CD14-positive monocyte (primary cell): ENCODE data around the gene CXCR6. TPM values are rescaled to one million over a fixed set of nuclear protein-coding genes. Genes with fewer than 3 reads are reported as not detected.

ENCODE experiments used
- DNase-seq, 3 donors: peaks; one replicate each; pipeline ENCODE4 v3.0.0-alpha.2; 2011 to 2022
- H2AFZ ChIP-seq: 2 replicates; pipeline ENCODE4 v1.6.0; 2012; ENCODE audit warnings: mild to moderate bottlenecking, low read depth, low read length, inconsistent platforms; ENCODE audit not compliant: insufficient read depth, poor library complexity, severe bottlenecking
- H3K27ac ChIP-seq, 2 donors: 1 replicate in 1 of 2; 2 replicates in 1 of 2; pipeline ENCODE4 v1.5.1; 2012 to 2013; ENCODE audit warnings: low read length in 2 of 2, control low read depth in 1 of 2, inconsistent platforms in 1 of 2, low read depth in 1 of 2, mild to moderate bottlenecking in 1 of 2
- H3K27me3 ChIP-seq, 2 donors: one replicate each; pipeline versions ENCODE4 v1.6.0 to v1.6.1; 2011 to 2013; ENCODE audit warnings: low read length in 2 of 2; ENCODE audit not compliant: control insufficient read depth in 2 of 2, insufficient read depth in 2 of 2
- H3K36me3 ChIP-seq, 2 donors: replicated peaks in 1 of 2; 1 replicate in 1 of 2; 2 replicates in 1 of 2; pipeline versions ENCODE4 v1.5.1 to v1.6.1; 2012 to 2013; ENCODE audit warnings: low read length in 2 of 2, control low read depth in 1 of 2, inconsistent platforms in 1 of 2, mild to moderate bottlenecking in 1 of 2; ENCODE audit not compliant: insufficient read depth in 2 of 2, control insufficient read depth in 1 of 2
- H3K4me1 ChIP-seq, 2 donors: 1 replicate in 1 of 2; 2 replicates in 1 of 2; pipeline versions ENCODE4 v1.5.1 to v1.6.1; 2012 to 2013; ENCODE audit warnings: low read length in 2 of 2, control low read depth in 1 of 2, inconsistent platforms in 1 of 2, mild to moderate bottlenecking in 1 of 2, moderate library complexity in 1 of 2; ENCODE audit not compliant: insufficient read depth in 2 of 2, control insufficient read depth in 1 of 2
- H3K4me2 ChIP-seq: replicated peaks from 2 replicates; pipeline ENCODE3; 2012; ENCODE audit warnings: low read length, moderate library complexity, mild to moderate bottlenecking; ENCODE audit not compliant: poor library complexity, severe bottlenecking; ENCODE audit errors: extremely low read depth
- H3K4me3 ChIP-seq, 3 experiments: fragments of 200-600 bp in 1 of 3; sonication (generic) in 1 of 3; replicated peaks in 1 of 3; 1 replicate in 2 of 3; 2 replicates in 1 of 3; pipeline ENCODE4 v1.5.1; 2011 to 2013; ENCODE audit warnings: low read length in 3 of 3, mild to moderate bottlenecking in 3 of 3, control low read depth in 2 of 3, low read depth in 2 of 3, inconsistent platforms in 1 of 3, moderate library complexity in 1 of 3
- H3K79me2 ChIP-seq: 2 replicates; pipeline ENCODE4 v1.6.0; 2012; ENCODE audit warnings: mild to moderate bottlenecking, control low read depth, inconsistent platforms, low read length, moderate library complexity; ENCODE audit not compliant: insufficient read depth
- H3K9ac ChIP-seq: 2 replicates; pipeline ENCODE4 v1.6.0; 2017; ENCODE audit warnings: low read length, mild to moderate bottlenecking; ENCODE audit not compliant: insufficient read depth, poor library complexity, severe bottlenecking
- H3K9me3 ChIP-seq, 2 donors: replicated peaks in 1 of 2; 1 replicate in 1 of 2; 2 replicates in 1 of 2; pipeline versions ENCODE4 v1.5.1 to v1.6.1; 2012 to 2013; ENCODE audit warnings: low read length in 2 of 2, control low read depth in 1 of 2; ENCODE audit not compliant: control insufficient read depth in 1 of 2, insufficient read depth in 1 of 2
- H4K20me1 ChIP-seq: 2 replicates; pipeline ENCODE4 v1.6.0; 2012; ENCODE audit warnings: mild to moderate bottlenecking, low read length, control low read depth, moderate library complexity; ENCODE audit not compliant: insufficient read depth
- H3K27ac Mint-ChIP-seq, 7 donors: one replicate each; pipeline ENCODE4 v1.8.0; 2020; ENCODE audit warnings: mild to moderate bottlenecking in 7 of 7, mixed read lengths in 7 of 7, moderate library complexity in 6 of 7, inconsistent platforms in 2 of 7
- H3K27me3 Mint-ChIP-seq, 3 donors: one replicate each; pipeline ENCODE4 v1.8.0; 2021 to 2022; ENCODE audit warnings: low read depth in 3 of 3, mild to moderate bottlenecking in 3 of 3, mixed read lengths in 3 of 3, moderate library complexity in 3 of 3, inconsistent platforms in 1 of 3
- H3K36me3 Mint-ChIP-seq, 2 donors: one replicate each; pipeline ENCODE4 v1.8.0; 2020; ENCODE audit warnings: mixed read lengths in 2 of 2, inconsistent platforms in 1 of 2, mild to moderate bottlenecking in 1 of 2
- H3K4me1 Mint-ChIP-seq: one replicate; pipeline ENCODE4 v1.8.0; 2020; ENCODE audit warnings: mild to moderate bottlenecking, mixed read lengths
- H3K4me3 Mint-ChIP-seq, 2 donors: one replicate each; pipeline ENCODE4 v1.8.0; 2020; ENCODE audit warnings: mild to moderate bottlenecking in 2 of 2, mixed read lengths in 2 of 2, moderate library complexity in 1 of 2
- H3K9me3 Mint-ChIP-seq, 7 donors: one replicate each; pipeline ENCODE4 v1.8.0; 2020 to 2022; ENCODE audit warnings: mixed read lengths in 7 of 7, mild to moderate bottlenecking in 6 of 7, moderate library complexity in 6 of 7, inconsistent platforms in 2 of 7
- WGBS: methylation state at CpG from one replicate; pipeline ENCODE4 v1.1.5; 2013; ENCODE audit warnings: missing lambda C conversion rate; ENCODE audit not compliant: insufficient coverage; 5-methylcytosine and 5-hydroxymethylcytosine counted together
- intact Hi-C, 2 donors: fragments of 100-400 bp; cut with micrococcal nuclease; formaldehyde crosslinking; loops; one replicate each; pipeline versions ENCODE4 v1.15.0 to v1.15.1; 2023
- polyA plus RNA-seq, 3 donors: library from polyadenylated mRNA; depleted of rRNA in 1 of 3; unstranded in 2 of 3; stranded (reverse) in 1 of 3; fragments of 300-500 nt in 2 of 3; fragments of >200 nt in 1 of 3; fragmentation: Illumina TruSeq in 2 of 3; gene quantifications; 1 replicate in 2 of 3; 2 replicates in 1 of 3; pipeline ENCODE4 v1.2.3, GENCODE V29; 2012 to 2021
- TF ChIP-seq, protein P1 (sequence below): fragments of 200-600 bp; IDR thresholded peaks from one replicate; pipeline ENCODE4 v1.8.0; 2022; ENCODE audit warnings: antibody characterized with exemption, mild to moderate bottlenecking

CXCR6 gene
- polyA plus RNA-seq, 3 donors, result 0.10 TPM; not detected in 2

DNA sequence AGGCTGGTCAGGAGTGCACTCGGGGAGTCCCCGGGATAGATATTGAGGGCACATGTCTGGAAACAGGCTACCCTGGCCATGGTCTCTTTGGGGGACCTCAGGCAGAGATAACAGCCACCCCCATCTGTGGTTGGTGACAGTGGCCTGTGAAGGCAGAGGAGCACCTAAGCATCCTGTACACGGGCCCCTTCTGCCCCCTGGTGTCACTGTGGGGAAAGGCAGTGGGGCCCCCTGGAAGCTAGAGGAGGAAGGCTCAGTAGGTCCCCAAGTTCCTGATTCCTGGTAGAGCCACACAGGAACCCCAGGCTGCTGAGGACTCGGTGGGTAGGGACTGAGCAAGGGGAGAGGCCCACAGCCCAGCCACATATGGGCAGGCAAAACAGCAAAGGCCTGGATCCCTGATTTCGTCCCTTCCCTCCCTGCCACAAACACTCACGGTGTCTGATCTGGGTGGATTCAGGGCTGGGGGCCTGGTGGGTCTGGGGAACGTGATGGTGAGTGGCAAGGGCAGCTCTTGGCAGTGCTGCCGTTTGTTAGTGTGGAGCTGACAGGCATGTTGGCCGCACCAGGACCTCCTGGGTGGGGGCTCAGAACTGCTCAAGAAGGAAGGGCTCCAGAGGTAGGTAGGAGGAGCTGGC is 14.1 kb upstream of the CXCR6 start:
- H3K27me3 Mint-ChIP-seq, result peaks cover 0 to 2% (median 1%) of the 10 kb centered on the region in 3 donors
- H3K36me3 Mint-ChIP-seq, result peaks cover 79 to 81% of the 10 kb centered on the region in 2 donors
- Histone ChIP-seq H4K20me1 (no peaks in the 10 kb centered on the region), H3K27me3 (no peaks in the 10 kb centered on the region), H3K79me2 (no peaks in the 10 kb centered on the region), H3K36me3 (peaks cover 53 to 88% of the 10 kb centered on the region in 2 donors), H3K4me2 (no peak overlapping the region), H2AFZ (no peak overlapping the region), H3K9ac (no peak overlapping the region), H3K4me3 (no peak overlapping the region), H3K27ac (no peak overlapping the region), H3K9me3 (no peaks in the 10 kb centered on the region), H3K4me1 (peaks cover 14 to 15% of the 10 kb centered on the region in 2 donors)
- DNase-seq, result peak in 2 of 3 donors; percentile 8 to 25
- no peak overlapping the region for H3K4me3 Mint-ChIP-seq
- intact Hi-C loops, result no loop called here
- H3K9me3 Mint-ChIP-seq, result peaks cover 0 to 2% (median 0%) of the 10 kb centered on the region in 7 donors
- TF ChIP-seq, protein P1, sequence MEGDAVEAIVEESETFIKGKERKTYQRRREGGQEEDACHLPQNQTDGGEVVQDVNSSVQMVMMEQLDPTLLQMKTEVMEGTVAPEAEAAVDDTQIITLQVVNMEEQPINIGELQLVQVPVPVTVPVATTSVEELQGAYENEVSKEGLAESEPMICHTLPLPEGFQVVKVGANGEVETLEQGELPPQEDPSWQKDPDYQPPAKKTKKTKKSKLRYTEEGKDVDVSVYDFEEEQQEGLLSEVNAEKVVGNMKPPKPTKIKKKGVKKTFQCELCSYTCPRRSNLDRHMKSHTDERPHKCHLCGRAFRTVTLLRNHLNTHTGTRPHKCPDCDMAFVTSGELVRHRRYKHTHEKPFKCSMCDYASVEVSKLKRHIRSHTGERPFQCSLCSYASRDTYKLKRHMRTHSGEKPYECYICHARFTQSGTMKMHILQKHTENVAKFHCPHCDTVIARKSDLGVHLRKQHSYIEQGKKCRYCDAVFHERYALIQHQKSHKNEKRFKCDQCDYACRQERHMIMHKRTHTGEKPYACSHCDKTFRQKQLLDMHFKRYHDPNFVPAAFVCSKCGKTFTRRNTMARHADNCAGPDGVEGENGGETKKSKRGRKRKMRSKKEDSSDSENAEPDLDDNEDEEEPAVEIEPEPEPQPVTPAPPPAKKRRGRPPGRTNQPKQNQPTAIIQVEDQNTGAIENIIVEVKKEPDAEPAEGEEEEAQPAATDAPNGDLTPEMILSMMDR, result peak; percentile 40
- H3K4me1 Mint-ChIP-seq, result peaks cover 17% of the 10 kb centered on the region
- WGBS, result 68% methylated on average over 6 of the region's 9 CpGs
- peak overlapping the region in 2 of 7 donors; percentile 46 to 64 for H3K27ac Mint-ChIP-seq

DNA sequence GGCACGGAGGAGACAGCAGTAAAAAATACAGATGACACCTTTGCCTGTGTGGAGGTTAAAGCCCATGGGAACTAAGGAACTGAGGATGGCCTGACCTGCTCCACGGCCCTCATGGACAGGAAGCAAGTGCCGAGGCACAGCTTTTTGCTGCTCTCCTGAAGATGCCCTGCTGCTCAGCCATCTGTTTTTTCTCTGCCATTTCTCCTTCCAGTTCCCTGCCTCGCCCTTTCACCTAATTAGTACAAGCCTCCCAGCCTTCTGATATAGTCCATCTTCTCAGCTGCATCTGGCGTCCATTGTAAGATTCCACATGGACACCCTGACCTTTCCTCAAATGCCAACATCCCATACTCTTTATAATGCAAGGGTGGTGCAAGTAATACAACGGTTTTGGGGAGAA is 11.8 kb upstream of the CXCR6 start:
- TF ChIP-seq, protein P1, result no peak
- no peaks in the 10 kb centered on the region for H3K27me3 ChIP-seq
- Mint-ChIP-seq H3K4me3 (no peak overlapping the region), H3K9me3 (peaks cover 0 to 2% (median 0%) of the 10 kb centered on the region in 7 donors), H3K27ac (peak overlapping the region; percentile 7 to 91 (median 80)), H3K4me1 (peaks cover 17% of the 10 kb centered on the region), H3K36me3 (peaks cover 88 to 90% of the 10 kb centered on the region in 2 donors), H3K27me3 (peaks cover 0 to 2% (median 0%) of the 10 kb centered on the region in 3 donors)
- no peak overlapping the region for H3K4me2 ChIP-seq
- no peak for DNase-seq
- H3K9ac ChIP-seq, result no peak overlapping the region
- H3K4me1 ChIP-seq, result peaks cover 14 to 15% of the 10 kb centered on the region in 2 donors
- no peaks in the 10 kb centered on the region for H3K79me2 ChIP-seq
- no peak overlapping the region for H2AFZ ChIP-seq
- 96% methylated on average over 4 of the region's 6 CpGs for WGBS
- H3K27ac ChIP-seq, result peak overlapping the region in 1 of 2 donors; percentile 74
- H3K36me3 ChIP-seq, result peaks cover 73 to 88% of the 10 kb centered on the region in 2 donors
- intact Hi-C loops, result loop anchor here in 1 of 2 donors (10.0 kb wide), 2 partner anchors 293 to 513 kb away; no protein-coding TSS in a partner anchor
- no peaks in the 10 kb centered on the region for H3K9me3 ChIP-seq
- no peak overlapping the region for H3K4me3 ChIP-seq
- no peaks in the 10 kb centered on the region for H4K20me1 ChIP-seq
